GM21529 (cell line): Measurements from ENCODE around the gene TRPM8.
A peak's percentile ranks its signal among the peaks of the same experiment; 100 is the strongest.

Experiments
- ATAC-seq: cut with Tn5 transposase; IDR thresholded peaks from one replicate; pipeline ENCODE4 v1.9.1; 2021; ENCODE audit not compliant: unreplicated experiment

TRPM8 gene

GRCh38 chr2:233999182-233999581 is 82.0 kb downstream of the TRPM8 start:
- ATAC-seq: no peak

DNA sequence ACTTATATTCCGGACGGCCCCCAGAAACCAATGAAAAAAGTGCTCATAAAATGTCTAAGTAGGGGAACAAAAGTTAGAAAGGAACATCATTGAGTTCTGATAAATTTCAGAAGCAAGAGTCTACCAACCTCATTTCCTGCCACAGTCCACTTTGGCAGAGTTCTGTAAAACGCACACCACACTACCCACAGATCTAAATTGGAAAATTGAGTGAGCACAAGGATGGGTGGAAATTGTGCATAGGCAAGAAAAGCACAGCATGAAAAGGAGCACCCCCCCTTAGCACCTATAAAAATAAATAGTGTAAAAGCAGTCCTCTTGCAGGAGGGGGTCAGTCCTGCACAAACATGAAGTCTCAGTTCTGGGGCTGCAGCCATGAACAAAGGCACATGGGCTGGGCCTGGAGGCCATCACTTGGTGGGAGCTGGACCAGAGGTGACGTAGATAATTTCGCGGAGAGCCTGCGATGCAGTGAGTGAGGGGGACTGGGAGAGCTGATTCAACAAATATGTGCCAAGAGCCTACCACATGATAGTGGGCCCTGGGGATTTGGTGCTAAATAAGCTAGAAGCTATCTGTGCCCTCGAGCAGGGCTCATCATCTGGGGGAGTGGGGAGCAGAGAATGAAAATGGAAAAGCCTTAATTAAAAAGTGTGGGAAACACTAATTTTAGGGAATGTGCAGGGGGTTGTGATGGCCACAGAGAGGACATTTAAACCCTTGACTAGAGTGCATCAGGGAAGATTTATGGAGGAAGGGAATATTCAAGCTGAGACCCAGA is 84.4 kb downstream of the TRPM8 start:
- no peak for ATAC-seq

DNA sequence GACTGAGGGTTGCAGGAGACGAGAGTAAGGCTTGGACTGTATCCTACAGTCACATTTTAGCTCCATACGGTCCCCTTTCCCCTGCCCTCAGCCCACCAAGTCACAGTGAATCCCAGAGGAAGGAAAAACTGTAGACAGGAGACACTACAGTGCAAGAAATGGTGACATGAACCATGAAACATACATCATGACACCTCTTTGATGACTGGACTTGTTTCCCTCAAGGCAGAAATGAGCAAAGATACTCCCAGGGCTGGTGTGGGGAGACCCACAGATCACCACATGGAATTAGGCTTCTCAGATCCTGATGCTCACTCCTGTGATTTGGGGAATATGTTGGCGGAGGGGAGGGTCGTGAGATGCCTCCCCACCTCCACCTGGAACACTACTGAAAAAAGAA is 85.1 kb downstream of the TRPM8 start:
- ATAC-seq: no peak

DNA sequence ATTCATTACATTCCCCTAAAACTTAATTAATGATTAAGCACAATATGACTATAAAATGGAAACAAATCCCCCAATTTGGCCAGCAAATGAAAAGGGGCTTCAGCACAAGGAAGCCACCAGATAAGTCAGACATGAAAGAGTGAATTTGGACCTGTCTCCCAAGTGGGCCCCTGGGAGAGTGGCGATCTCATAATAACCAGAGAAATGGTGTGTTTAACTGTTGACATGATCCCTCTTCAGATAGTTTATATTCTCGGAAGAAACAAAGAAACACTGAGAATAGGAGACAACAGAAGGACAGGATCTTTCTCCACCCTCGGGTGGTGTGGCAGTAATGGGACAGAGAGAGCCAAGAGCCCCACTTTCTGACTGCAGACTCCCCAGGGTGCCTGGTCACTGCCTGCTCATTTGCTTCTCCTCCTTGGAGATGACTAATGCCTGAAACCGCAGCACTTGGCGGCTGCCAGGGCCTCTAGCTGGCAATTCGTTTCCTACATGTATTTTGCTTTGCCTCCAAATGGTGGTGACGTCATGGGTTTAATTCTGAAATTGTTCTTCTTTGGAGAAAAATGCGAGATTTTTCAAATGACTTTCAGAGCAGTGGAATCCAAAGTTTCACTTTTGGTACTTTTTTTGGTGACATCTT is 86.9 kb downstream of the TRPM8 start:
- no peak for ATAC-seq

- ATAC-seq: no peak
Observed at GRCh38 chr2:234005126-234005525, 88.0 kb downstream of the TRPM8 start.

DNA sequence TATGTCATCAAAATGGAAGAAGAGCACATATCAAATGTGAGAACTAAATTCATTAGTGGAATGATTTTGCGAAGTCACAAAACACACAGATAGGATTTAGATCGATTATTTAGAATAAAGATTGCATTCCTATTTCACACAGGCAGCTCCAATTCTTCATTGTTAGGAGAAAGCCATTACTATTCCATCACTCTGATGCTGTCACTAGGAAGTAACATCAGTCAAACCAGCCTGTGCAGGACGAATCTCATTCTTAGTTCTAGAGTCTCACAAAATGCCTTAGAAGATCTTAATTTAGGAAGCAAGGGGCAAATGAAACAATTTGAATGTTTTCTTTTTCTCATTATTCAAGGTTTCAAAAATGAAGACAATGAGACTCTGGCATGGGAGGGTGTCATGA is 89.3 kb downstream of the TRPM8 start:
- ATAC-seq: no peak

GRCh38 chr2:234014427-234014826 is 97.3 kb downstream of the TRPM8 start:
- ATAC-seq: no peak

DNA sequence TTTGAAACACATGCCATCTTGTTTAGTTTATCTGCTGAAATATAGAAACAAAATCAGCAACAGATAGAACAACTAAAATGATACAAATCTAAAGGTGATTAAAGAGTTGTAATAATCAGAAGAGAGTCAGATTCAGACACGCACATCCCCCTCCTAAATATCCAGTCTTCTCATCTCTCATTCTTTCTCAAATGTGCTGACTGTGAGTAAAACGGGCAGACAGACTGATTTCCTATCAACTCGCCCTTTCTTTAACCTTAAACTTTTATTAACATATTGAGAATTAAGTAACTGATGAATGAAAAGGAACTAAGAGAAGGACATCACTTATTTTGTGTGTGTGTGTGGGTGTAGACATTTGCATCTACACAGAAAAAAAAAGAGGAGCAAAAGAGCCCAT is 98.7 kb downstream of the TRPM8 start:
- ATAC-seq: no peak

GRCh38 chr2:234019896-234020295 is 102.7 kb downstream of the TRPM8 start:
- ATAC-seq: no peak

GRCh38 chr2:234020332-234020731 is 103.2 kb downstream of the TRPM8 start:
- ATAC-seq: no peak

- ATAC-seq: no peak
Observed at GRCh38 chr2:234022424-234022823, 105.3 kb downstream of the TRPM8 start.

GRCh38 chr2:234024304-234024703 is 107.1 kb downstream of the TRPM8 start:
- ATAC-seq: no peak

GRCh38 chr2:234025466-234025865 is 108.3 kb downstream of the TRPM8 start:
- ATAC-seq: peak; percentile 49

DNA sequence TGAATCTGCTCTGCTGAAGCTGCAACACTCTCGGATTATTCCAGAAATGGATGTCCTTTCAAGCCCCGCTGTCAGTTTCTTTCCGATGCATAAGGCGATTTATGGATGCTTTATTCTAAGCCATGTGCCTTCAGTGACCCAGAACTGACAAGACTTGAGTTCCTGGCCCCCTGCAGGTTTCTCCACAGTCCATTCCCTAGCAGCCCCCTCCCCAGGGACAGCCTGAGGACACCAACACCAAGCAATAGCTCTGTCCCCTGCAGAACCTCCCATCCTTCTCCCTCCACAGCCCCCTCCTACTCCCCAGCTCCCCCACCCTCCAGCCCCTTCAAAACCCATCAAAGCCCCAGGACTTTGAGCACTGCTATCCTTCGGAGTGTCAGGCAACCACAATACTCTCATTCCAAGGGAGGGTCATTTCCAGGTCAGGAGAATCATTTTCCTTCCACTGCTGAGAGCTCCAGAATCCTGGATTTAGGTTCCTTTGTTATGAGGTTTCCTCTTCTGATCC is 108.8 kb downstream of the TRPM8 start:
- ATAC-seq: no peak

- ATAC-seq: no peak
Observed at GRCh38 chr2:234026693-234027254, 109.6 kb downstream of the TRPM8 start.

DNA sequence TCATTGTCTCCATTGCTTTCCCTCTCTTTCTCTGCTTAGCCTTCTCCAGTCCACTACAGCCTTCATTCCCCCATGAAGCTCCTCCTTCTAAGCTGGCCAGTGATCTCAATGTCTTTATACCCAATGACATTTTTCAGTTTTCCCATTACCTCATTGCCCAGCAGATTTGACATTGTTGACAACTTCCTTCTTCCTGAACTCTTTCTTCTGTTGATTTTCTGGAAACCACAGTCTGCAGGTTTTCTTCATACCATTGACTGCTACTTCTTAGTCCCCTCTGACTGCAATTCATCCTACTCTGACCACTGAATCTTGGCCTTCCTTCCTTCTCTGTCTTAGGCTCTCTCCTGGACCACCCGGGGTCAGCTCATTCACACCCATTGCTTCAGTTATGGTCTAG is 110.5 kb downstream of the TRPM8 start:
- no peak for ATAC-seq

DNA sequence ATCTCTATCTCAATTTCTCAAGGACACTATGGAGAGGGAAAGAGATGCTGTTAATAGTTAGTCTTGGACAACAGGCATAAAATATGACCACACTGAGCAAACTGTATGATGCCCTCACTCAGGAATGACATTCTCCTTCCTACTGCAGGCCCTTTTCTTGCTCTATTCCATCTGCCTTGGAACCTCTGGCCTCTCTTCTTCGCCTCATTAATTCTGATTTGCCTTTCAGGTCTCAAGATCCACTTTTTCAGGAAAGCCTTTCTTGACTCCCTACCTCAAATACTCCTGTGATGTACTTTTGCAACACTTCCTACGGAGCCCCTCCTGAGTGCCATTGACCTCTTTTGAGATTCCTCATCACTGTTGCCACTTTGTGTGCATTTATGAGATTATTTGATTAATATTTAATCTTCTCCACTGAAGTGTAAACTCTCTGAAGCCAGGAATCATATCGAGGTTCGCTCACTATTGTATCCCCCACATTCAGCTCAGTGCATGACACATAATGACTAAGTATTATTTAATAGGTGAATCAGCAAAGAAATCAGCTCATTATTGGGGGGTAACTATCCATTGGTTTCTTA is 112.1 kb downstream of the TRPM8 start:
- no peak for ATAC-seq

- no peak for ATAC-seq
Observed at GRCh38 chr2:234031207-234031606, 114.0 kb downstream of the TRPM8 start.

GRCh38 chr2:234032279-234032856 is 115.2 kb downstream of the TRPM8 start:
- no peak for ATAC-seq

- no peak for ATAC-seq
Observed at GRCh38 chr2:234033174-234033573, 116.0 kb downstream of the TRPM8 start.

DNA sequence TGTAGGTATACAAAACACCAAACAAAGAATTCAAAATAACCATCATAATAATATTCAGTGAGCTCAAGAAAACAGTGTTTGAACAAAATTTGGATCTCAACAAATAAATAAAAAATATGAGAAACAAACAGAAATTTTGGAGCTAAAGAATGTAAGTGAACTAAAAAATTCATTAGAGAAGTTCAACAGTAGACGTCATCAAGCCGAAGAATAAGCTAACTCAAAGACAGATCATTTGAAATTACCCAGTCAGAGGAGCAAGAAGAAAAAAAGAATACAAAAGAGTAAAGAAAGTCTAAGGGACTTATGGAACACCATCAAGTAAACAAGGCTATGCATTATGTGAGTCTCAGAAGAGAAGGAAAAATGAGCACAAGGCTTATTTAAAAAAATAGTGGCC is 116.7 kb downstream of the TRPM8 start:
- ATAC-seq: no peak
